ENCODE data around the gene LIG3.
"Not testable (repeated sequence)": the region's sequence is repeated elsewhere in the genome, so short reads cannot be mapped to it uniquely, and the experiment has no call there.

Gene LIG3

DNA sequence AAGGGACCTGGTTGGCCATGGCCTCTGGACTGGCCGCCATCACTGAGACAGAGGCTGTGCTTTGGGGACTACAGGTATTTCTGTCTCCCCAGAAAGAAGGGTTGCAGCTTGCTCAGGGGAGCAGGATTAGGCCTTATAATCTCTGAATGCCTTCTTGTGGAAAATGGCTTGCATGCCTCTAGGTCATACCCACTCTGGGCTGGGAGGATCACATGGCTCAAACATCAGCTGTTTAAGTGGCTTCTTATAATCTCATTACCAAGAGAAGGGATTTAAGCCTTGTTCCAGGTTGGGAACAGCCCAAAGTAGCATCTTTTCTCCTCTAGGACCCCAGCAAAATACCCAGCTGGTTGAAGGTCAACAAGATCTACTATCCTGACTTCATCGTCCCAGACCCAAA, 19.1 kb downstream of the LIG3 start:
- FAIRE-seq (no peak), DNase-seq (ENCODE audit: low spot score) (no peak)

DNA sequence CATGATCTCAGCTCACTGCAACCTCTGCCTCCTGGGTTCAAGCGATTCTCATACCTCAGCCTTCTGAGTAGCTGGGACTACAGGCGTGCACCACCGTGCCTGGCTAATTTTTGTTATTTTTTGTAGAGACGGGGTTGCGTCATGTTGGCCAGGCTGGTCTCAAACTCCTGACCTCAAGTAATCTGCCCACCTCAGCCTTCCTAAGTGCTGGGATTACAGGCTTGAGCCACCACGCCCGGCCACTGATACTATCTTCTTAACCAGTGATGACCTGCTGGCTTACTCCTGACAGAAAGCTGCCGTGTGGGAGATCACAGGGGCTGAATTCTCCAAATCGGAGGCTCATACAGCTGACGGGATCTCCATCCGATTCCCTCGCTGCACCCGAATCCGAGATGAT, 20.7 kb downstream of the LIG3 start:
- not testable (repeated sequence) for DNase-seq (ENCODE audit: low spot score); FAIRE-seq

- no peak for FAIRE-seq
- DNase-seq (ENCODE audit: low spot score): no peak
Observed at GRCh38 chr17:35001549-35001948, 21.2 kb downstream of the LIG3 start.

DNA sequence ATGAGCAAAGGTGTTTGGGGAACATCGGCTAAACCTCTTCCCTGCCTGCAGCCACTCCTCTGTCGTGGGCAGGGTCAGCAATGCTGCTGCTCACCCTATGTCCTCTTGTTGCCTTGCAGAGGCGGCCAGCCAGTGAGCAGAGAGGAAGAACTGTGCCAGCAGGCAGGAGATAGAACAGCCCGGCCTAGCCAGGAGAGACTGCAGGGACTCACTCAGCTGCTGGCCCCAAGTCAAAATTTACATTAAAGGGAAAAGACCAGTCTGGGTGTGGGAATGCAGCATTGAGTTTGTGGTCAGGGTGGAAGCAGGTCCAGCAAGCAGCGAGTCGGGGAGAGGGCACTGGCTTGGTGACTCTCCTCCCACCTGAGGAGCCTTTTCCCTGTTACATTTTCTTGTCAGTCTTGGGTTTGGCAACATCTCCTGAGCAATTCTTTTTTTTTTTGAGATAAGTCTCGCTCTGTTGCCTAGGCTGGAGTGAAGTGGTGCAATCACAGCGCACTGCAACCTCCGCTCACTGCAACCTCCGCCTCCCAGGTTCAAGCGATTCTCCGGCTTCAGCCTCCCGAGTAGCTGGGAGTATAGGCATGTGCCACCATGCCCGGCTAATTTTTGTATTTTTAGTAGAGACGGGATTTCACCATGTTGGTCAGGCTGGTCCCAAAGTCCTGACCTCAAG, 22.7 kb downstream of the LIG3 start:
- FAIRE-seq: no peak
- no peak for DNase-seq (ENCODE audit: low spot score)

GRCh38 chr17:35003778-35004177, 23.5 kb downstream of the LIG3 start:
- FAIRE-seq (no peak), DNase-seq (ENCODE audit: low spot score) (no peak)

DNA sequence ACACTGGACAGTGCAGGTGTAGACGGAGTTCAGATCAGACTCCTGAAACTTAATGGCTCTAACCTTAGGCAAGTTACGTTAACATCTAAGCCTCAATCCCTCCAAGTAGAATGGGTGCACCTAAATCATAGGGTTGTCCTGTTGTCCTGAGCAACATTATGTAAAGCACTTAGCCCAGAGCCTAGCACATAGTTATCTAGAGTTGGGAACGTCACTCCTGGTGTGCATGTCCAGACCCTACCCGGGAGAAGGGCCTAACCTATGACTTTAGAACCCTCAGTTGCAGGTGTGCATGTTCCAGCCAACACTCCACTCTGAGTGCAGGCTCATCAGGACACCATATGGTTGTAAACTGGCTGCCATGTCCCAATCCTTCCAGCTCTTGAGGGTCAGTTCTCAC, 26.0 kb downstream of the LIG3 start:
- DNase-seq (ENCODE audit: low spot score) (no peak), FAIRE-seq (no peak)

- DNase-seq (ENCODE audit: low spot score) (no peak), FAIRE-seq (no peak)
Observed at GRCh38 chr17:35006961-35007360, 26.6 kb downstream of the LIG3 start.

DNA sequence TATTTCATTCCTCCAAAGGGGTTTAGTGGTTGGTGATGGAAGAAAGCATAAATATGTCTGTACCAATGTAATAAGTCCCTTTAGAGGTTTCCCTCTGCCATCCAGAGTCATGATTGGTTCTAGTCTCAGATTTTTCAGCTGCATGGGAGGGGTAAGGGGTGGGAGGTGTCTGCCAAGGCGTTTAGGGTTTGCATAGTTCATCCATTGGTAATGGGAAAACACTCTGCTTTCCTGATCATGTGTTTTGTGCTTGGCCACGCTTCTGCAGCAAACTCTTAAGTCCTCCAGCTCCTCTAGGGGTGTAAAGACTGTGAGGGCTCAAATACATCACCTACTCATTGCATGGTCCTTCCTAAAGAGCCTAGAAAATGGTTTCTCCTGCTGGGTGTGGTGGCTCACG, 29.8 kb downstream of the LIG3 start:
- FAIRE-seq: no peak

DNA sequence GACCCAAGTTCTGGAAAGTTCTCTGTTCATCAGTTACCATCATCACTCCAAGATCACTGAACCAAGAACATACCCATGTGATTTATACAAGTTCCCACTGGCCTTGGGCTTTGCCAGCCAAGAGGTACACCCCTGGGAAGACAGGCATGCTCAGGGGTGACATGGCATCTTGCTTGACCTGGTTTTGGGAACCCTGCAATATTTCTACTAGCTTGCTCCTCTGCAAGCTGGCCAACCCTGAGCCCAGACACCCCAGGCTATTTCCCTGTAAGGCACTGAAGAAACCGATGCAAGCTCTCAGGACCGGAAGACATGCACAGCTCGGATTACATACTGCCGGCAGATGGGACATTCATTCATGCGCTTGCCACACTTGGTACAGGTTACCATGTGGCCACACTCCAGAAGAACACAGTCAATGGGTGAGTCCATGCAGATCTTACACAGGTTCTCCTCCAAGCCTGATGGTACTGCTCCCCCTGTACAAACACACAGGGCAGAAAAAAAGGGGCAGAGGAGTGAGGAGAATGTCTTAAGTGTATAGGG, 31.4 kb downstream of the LIG3 start:
- no peak for DNase-seq (ENCODE audit: low spot score)
- no peak for FAIRE-seq

More for the DNA sequence above, 29.8 kb downstream of the LIG3 start:
- no peak for DNase-seq (ENCODE audit: low spot score)

GRCh38 chr17:35016369-35016768, 36.1 kb downstream of the LIG3 start:
- no peak for DNase-seq (ENCODE audit: low spot score)
- FAIRE-seq: no peak

DNA sequence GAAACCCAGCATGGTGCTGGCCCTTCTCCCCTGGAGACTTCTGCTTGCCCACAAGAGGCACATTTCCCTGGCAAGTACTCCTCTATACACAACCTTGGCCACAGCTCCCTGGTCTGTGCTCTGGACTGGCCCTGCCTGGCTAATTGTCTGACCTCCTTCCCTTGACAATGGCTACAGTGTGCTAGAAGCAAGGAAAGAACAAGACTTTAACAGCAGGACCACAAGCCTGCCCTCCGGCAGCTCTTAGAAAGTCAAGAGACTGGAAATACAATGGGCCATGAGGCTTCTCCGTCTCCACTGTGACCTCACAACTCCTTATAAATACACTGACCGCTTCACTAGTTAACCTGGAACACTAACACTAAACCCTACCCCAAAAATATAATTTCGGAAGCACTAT, 36.7 kb downstream of the LIG3 start:
- FAIRE-seq (no peak), DNase-seq (ENCODE audit: low spot score) (no peak)

DNA sequence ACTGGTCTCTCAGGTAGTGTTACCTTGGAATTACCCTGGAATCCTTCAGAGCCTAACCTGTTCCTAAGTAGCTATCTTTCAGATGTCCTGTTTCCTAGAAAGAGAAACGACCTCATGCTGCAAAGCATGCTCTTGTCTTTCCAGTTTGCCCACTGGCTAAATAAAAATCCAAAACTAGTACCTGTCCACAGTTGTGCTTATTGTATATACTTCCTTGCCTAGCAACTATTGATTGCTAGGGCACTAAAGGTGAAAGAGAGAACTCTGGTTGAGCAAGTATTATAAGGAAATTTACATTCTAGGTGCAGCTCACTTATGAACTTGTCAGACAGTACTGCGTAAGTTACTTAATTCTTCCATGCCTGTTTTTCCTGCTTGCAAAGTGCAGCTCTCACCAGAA, 38.5 kb downstream of the LIG3 start:
- DNase-seq (ENCODE audit: low spot score) (no peak), FAIRE-seq (no peak)

GRCh38 chr17:35019386-35020179, 39.3 kb downstream of the LIG3 start:
- no peak for DNase-seq (ENCODE audit: low spot score)
- no peak for FAIRE-seq

DNA sequence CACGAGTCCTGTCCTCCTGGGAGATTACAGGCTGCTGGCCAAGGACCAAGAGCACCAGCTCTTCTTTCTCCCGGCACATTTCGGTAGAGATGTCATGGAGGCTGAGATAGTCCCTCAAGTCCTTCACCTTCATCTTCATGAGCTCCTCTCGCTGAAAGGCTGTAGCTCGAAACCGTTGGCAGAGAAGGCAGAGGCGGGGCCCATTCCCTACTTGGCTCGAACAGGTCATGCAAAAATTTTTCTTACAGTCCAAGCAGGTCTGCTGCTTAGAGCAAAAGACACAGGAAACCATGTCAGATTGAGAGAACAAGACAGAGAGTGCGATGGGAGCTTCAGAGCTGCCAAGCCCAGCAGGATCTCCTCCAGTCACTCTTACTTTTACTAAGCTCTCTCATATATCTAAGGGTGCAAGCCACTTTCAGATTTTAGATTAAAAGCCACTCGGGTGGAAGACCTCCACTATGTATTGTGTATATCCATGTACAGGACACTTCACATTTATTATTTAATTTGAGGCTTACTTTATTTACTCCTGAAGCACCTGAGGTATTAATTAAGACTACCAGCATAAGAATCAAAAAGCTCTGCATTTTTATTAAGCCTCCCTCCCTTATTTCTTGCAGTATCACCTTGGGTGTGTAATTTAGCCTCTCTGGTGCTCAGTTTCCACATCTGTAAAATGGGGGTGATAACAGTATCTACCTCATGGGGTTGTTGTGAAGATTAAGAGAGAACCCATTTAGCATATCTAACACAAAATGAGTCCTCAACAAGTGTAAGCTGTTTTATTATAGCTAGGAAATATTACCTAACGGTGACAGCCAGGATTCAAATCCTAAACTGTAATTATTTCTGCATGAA, 41.4 kb downstream of the LIG3 start:
- FAIRE-seq: no peak
- no peak for DNase-seq (ENCODE audit: low spot score)

GRCh38 chr17:35022536-35023063, 42.3 kb downstream of the LIG3 start:
- FAIRE-seq: peak; percentile 31

GRCh38 chr17:35023538-35023937, 43.2 kb downstream of the LIG3 start:
- no peak for DNase-seq (ENCODE audit: low spot score)
- FAIRE-seq: no peak

More at GRCh38 chr17:35022536-35023063, 42.3 kb downstream of the LIG3 start:
- DNase-seq (ENCODE audit: low spot score): peak; percentile 74

DNA sequence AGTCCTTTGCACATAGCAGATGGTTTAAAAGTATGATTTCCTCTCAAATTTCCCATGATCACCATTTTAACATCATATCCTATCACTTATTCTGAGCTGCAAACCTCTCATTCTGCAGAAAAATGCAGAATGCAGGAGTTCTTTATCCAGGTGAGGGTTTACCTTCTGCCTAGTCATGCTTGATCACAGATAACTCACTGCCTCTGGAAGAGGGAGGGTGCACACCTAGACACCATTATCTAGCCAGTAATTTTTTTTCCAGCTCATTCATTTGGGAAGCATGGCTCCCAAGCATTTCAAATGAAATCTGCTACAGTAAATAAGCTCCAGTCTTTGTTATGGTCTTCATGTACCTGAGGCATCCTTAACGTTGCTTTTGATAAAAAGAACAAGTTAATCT, 45.2 kb downstream of the LIG3 start:
- DNase-seq (ENCODE audit: low spot score): no peak
- no peak for FAIRE-seq

DNA sequence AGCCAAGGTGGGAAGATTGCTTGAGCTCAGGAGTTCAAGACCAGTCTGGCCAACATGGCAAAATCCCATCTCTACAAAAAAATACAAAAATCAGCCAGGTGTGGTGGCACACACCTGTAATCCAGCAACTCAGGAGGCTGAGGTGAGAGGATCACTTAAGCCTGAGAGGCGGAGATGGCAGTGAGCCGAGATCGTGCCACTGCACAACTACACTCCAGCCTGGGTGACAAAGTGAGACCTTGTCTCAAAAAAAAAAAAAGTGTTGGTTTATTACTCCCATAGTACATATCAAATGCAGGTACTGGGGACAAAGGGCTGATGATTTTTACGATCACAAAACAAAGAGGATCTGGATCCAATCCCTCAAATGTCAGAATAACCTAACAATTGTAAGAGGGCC, 47.8 kb downstream of the LIG3 start:
- not testable (repeated sequence) for FAIRE-seq; DNase-seq (ENCODE audit: low spot score)

GRCh38 chr17:35028531-35029262, 48.4 kb downstream of the LIG3 start:
- DNase-seq (ENCODE audit: low spot score) (no peak), FAIRE-seq (no peak)

DNA sequence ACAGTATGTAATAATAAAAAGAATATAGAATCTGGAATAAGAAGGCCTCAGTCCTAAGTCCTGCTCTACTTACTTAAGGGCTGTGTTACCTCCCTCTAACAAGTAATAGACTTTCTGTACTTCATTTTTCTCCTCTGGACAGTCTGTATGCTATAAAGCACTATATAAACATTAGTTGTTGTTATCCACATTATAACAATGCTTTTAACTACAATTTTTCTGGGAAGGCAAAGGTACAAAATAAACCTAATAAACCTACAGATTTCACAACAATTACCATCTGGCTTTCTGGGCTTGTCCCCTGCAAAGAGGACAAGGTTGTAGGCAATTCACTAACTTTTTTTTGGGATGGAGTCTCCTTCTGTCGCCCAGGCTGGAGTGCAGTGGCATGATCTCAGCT, 50.5 kb downstream of the LIG3 start:
- DNase-seq (ENCODE audit: low spot score) (no peak), FAIRE-seq (no peak)

DNA sequence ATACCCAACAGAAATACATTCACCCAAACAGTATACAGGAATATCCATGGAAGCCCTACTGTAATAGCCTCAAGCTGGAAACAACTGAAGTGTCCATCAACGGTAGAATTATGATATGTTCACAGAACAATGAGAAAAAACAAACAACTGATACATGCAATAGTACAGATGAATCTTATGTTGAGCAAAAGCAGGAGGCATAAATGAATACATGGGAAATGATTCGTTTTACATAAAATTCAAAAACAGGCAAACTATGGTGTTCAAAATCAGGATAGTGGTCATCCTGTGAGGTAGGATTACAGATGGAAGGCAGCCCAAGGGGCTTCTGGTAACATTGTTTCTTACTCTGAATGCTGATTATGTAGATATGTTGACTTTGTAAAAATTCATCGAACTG, 58.1 kb downstream of the LIG3 start:
- DNase-seq (ENCODE audit: low spot score) (no peak), FAIRE-seq (no peak)
